ENCODE data around the gene RPUSD4.

Gene RPUSD4

GRCh38 chr11:126210871-126211235 is 597 bp downstream of the RPUSD4 start:
- no peak for DNase-seq

DNA sequence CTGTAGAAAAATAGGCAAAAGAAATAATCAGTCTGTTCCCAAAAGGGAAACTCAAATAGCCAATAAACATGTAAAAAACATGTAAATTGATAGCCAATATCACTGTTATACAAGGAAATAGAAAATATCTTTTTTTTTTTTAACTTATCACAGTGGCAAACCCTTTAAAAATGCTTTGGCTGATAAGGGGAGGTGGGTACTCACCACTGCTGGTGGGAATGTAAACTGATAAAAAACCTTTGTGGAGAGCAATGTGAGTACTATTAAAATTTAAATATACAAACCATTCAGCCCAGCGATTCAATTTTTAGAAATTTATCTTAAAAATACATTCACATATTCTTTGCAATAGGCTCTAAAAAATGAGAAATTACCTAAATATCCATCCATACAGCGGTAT is 3.6 kb downstream of the RPUSD4 start:
- DNase-seq = no peak

- DNase-seq = no peak
These were observed 6.1 kb downstream of the RPUSD4 start for GRCh38 chr11:126205359-126205758.

DNA sequence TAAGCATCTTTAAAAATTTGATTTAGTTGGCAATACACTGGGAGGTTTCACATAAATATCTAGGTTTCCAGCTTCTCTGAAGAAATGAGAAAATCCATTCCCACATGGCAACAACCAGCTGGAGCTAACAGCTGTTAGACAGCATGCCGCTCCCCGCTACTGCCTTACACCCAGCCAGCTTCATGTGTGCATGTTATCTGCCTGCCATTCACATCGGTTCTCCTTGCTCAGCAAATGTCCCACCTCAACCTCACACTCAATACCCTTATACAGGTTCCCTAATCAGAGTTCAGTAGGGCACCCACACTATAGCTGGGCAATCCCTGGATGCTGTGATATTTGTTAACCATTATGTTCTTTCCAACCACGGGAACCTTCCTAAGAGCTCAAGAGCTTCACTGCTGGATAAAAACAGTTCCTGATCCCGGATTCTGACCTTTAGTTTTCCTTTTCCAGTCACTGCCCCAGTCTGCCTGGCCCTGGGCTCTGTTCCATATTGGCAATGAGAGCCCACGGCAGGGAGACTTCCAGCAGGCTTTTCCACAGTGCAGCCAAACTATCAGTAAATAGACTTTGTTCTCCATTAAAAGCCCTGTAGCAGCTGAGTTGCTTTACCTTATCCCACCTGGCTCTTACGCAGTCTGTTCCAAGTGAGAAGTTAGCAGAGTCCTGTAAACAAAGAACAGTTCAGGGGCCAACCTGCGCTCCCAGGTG is 8.6 kb downstream of the RPUSD4 start:
- no peak for DNase-seq

GRCh38 chr11:126198648-126199047 is 12.8 kb downstream of the RPUSD4 start:
- DNase-seq = no peak

DNA sequence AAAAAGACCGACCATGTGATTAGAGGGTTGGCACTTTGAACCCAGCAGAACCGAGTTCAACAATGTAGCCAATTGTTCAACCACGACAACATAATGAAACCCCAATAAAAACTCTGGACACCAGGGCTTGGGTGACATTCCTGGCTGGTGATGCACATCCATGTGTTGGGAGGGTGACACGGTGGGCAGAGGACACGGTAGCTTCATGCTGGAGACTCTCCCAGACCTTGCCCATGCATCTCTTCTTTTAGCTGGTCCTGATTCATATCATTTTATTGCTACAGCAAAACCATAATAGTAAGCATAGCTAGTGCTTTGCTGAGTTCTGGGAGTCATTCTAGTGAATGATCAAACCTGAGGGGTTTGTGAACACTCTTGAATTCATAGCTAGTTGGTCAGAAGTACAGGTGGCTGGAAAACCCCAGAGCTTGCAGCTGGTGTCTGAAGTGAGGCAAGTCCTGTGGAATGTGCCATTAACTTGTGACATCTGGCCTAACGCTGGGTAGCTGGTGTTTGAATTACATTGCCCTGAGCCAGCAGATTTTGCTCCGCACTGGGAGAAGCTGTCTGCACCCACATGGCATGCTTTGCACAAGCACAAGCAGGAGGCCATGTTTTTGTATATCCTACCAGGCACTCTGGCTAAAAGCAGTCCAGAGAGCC is 14.0 kb downstream of the RPUSD4 start:
- DNase-seq = no peak

- no peak for DNase-seq
These were observed 16.3 kb downstream of the RPUSD4 start for GRCh38 chr11:126195119-126195518.

DNA sequence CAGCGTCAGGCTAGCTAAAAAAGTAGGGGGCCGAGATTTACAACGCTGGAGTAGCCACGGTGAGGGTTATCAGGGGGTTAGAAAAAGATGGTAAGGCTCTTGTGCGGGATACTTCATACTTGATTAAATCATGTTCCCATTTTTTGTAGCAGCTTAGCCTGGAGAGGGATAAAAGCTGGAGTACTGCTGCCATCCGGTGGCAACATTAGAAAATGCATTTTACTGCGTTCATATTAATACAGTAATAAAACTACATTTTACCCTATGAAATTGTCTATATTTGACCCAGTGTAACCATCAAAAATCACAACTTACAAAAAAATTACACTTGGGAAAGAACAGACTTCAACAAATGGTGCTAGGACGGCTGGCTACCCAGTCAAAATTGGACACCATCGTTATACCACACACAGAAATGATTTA is 17.3 kb downstream of the RPUSD4 start:
- DNase-seq = no peak

GRCh38 chr11:126193038-126193478 is 18.4 kb downstream of the RPUSD4 start:
- DNase-seq = no peak

DNA sequence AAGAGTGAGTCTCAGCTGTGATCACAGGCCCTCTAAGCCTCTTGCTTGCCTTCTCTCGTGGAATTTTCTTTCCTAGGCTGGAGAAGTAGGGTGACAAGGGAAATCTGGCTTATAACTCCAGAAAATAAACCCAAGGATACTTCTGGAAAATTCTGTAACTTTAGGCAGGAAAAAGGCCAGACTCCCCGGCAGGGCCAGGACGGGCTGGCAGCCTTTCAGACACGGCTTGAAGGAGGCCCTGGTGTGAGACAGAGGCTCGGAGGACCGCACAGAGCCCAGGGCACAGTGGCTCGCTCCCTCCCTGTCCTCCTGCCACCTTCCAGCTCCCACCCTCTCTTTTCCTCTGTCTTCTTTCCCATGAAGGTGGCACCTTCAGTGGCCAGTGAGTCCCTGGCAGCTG is 19.1 kb downstream of the RPUSD4 start:
- DNase-seq = no peak

DNA sequence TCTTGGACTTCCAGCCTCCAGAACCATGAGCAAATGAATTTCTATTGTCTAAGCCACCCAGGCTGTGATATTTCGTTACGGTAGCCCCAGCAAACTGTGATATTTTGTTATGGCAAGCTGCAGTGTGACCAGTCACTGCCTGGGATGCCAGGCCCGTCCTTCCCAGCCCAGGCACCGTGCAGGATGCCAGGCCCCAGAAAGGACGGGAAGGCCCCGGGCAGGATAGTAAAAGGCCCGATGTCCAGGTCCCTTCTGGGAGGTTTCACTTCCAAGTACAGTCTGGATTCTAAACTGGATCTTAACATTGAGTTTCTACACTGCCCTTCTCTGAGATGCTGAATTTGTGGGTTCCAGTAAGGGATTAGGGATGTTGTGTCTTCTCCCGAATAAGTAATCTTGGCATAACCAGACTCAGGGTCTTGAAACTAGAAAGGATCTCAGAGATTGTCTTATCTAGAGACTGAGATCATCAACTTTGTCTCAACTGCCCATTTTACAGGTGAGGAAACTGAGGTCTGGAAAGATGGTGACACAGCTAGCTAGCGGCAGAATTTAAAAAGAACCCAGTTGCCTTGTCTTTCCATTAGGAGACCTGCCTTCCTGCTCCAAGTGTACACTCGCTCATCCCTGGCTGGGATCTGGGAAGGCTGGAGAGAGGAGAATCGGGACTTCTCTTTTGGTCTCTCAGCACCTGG is 19.9 kb downstream of the RPUSD4 start:
- no peak for DNase-seq

DNA sequence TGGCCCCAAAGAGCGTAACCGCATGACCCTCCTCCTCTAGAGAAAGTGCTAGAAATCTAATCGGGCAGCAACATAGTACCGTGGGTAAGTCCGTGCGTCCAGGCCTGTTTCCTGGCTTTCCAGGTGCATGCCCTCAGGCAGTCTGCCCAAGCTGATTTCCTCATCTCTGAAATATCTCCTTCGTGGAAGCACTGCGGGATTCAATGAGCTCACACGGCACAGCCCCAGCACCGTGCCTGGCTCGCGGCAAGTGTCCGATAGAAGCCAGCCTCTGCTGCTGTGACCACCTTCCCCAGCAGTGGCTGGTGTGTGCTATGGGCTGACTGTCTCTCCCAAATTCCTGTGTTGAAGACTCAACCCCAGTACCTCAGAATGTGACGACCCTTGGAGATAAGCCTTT is 20.7 kb downstream of the RPUSD4 start:
- peak; percentile 83 for DNase-seq

DNA sequence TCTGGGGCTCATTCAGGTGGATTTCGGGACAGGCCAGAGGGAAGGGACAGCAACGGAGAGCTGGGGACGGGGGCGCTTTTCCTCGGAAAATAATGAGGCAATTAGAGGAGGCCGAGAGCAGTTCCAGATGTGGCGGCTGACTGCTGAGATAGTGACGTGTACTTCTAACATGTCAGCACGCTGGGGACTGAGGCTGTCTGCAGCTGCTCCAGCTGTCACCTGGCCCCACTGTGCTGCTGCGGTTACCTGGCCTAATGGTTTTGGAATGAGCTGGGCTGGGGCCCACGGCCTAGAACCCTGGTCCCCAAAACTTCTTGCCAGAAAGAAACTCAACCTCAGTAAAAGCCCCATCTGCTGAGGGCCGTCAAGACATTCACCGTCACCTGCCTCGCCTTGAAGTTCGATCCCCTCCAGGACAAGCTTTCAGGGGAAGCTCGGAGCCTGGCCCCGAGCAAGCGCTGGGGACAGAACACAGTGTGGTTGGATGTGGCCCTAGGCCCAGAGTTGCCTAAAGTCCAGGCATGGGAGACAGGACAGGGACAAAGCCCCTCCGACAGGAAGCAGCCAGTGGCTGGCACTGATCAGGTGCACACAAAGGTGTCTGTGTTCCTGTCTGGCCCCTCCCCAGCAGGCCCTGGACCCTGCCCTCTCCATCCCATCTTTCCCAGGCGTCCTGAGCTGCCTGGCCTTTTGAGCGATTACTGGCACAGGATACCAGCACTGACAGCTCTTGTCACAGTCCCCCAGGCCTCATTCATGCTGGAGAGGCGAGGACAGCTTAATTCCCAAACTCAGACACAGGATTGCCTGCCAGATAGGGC is 22.1 kb downstream of the RPUSD4 start:
- DNase-seq = peak; percentile 65

- peak; percentile 55 for DNase-seq
These were observed 22.9 kb downstream of the RPUSD4 start for GRCh38 chr11:126188332-126189108.

DNA sequence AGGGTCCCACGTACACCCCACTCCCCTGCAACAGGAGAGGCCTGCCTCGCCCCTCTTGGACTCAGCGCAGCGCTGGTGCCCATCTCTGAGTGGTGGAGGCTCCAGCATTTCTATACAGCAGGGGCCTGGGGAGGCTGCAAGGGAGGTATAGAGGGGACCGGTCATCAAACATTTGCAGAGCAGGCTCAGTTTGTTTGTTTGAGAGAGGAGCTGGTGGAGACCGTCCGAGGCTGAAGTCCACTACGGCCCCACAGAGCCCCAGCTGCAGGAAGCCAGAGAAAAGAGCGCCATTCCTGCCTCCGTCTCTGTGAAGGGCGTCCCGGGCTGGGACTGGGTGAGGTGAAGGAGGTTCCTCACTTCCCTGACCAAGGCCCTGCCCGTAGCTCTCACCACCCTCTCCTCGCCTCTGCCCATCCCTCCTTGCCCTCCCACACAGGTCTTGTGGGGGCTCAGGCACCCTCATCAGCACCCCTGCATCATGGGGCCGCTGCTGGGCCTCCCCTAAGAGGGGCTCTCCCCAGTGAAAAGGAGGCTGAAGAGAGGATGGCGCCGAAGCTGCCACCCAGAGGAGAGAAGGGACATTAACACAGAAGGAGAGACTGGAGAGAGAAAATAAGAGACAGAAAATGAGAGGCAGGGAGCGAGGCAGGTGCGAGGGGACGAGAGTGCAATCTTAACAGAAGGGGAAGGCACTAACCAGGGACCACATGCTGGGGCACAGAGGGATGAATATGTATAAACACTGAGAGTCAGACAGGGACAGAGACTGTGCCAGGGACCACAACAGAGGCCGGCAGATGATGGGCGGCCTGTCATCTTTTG is 24.5 kb downstream of the RPUSD4 start:
- DNase-seq = no peak

- no peak for DNase-seq
These were observed 25.3 kb downstream of the RPUSD4 start for GRCh38 chr11:126186025-126186698.

DNA sequence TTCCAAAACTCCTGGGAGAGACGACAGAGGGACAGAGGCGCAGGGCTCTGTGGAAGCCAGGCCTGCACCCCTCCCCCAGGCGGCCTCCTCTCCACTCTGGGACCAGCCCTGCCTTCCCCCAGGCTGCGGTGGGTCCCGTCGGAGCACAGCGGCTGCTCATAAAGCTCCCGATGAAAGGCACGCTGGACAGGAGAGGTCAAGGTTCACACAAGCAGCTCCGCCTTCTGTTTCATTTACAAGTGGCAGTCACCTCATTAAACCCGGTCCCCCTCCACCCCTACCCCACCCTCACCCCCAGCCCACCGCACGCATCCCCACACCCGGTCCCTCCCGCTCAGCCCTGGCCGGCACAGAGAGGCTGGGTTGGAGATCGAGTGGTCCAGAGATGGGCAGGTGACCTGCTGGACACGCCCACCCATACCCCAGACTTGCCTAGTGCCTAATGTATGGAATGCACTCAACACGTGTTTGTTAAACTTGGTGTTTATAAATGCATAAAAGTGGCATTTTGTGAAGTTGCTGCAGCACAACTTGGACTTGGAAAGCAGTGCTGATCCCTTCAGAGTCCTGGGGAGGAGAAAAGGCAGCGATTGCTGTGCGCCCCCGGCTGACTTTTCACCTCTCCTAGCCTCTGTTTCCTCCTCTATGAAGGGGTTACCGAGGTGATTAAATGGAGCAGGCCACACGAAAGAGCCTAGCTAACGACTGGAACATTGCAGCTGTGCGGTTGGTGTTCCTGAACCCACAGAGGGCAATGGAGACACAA is 26.0 kb downstream of the RPUSD4 start:
- peak; percentile 53 for DNase-seq

GRCh38 chr11:126182787-126183445 is 28.5 kb downstream of the RPUSD4 start:
- no peak for DNase-seq

- DNase-seq = no peak
These were observed 29.3 kb downstream of the RPUSD4 start for GRCh38 chr11:126181939-126182730.

Data from islet precursor cell (in vitro differentiated cells).